T-helper 9 cell (primary cell): Measurements from ENCODE around the gene PCNX3.
"Not testable (repeated sequence)": the region's sequence is repeated elsewhere in the genome, so short reads cannot be mapped to it uniquely, and the experiment has no call there.

Source experiments
- DNase-seq: peaks from one replicate; pipeline ENCODE4 v3.0.0-alpha.2; 2020

The PCNX3 gene

DNA sequence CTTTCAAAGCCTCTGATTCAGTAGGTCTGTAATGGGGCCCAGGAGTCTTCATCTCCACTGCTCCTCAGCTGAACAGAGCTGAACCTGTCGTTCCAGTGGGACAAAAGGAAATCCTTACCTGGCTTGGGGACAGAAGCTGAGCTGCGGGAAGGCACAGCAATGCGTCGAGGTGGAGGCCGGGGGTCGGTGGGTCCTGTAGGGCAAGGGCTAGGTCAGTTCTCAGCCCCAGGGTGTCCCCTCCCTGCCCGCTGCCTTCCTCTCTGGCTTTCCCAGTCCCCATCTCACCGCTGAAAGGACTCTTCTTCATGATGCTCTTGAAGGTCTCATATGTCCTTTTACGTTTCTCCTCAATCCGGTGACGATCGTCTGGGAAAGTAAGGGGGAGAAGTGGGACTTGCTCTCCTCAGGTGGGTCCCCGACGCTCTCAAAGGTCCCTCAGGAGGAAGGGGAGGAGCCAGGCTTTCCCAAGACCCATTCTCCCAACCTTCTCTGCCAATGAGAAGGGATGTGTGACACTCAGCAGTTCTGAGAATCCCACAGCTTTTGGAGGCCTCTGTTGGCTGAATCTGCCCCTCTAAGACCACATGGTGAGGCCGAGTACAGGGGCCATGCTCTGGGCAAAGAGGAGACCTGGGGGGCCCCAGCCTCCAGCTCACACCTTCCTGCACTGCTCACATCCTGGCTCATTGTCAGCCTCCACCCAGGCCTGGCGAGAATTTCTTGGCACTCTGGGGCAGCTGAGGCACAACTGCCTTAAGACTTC lies 40.2 kb downstream of the PCNX3 start:
- no peak for DNase-seq

DNA sequence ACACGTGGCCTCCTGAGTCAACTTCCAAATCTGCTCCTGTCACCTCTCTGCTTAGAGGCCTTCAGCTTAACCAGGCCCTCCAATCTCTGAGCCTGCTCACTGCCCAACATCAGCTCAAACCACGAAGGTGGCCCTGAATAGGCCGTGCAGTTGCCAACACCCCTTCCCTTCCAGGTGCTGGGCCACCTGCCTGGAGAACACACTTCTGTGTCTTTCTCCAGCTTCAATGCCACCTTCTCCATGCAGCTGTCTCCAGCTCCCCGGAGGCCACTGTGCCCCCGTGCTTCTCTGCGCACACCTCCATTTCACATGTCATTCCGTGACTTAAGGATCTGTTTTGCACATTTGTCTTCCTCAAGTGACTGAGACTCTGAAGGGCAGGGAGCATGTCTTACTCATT lies 41.9 kb downstream of the PCNX3 start:
- DNase-seq, result no peak

DNA sequence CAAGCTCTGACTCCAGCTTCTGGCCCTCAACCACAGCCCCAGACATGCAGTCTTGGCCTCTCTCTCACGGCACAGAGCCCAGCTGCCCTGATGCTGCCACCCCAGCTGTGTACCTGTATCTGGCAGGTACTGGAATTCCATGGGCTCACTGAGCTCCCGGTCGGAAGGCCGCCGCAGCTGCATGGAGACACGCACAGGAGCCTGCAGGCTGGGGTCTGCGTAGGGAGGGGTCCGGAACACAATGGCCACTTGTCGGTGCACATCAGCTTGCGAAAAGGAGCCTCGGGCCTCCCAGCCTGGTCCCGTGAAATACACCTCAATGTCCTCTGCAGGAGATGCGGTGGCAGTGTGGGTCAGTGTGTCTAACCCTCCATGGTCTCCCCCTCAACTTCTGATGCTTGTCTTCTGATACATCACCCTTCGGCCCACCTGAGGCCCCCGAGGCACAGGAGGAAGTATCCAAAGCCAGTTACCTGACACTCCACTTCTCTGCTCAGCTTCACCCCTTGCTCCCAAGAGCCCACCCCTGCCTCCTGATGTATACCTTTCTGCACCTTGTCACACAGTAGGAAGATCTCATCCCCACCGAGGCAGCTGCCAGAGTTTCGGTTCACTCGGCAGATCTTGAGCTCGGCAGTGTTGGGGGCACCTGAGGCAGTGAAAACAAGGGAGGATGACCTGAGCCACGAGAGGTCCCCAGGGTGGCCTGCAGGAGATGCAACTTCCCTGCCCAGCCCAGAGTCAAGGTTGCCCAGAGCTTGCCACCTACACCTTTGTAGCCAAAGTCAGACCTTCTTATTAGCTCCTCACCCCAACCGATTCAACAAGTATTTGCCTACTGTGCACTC lies 42.8 kb downstream of the PCNX3 start:
- no peak for DNase-seq

DNA sequence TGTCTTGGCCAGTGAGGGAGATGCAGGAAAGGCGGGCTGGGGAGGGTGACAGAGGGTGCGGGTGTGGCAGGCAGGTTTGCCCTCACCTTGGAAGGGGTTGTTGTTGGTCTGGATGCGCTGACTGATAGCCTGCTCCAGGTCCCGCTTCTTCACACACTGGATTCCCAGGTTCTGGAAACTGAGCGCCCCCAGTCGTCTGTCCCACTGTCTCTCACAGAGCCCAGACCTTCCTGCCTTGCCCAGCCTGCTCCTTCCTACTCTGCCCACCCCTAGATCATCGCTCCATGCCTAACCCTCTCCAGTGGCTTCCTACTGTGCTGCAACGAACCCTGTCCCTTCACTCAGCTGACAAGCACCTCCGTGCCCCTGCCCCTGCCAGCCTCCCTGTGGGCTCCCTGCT lies 44.5 kb downstream of the PCNX3 start:
- no peak for DNase-seq

DNA sequence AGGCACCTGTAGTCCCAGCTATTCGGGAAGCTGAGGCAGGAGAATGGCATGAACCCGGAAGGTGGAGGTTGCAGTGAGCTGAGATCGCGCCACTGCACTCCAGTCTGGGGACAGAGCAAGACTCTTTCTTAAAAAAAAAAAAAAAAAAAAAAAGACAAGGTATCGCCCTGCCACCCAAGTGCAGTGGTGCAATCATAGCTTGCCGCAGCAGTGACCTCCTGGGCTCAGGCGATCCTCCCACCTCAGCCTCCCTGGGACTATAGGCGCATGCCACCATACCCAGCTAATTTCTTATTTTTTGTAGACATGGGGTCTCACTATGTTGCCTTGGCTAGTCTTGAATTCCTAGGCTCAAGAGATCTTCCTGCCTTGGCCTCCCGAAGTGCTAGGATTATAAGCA lies 45.3 kb downstream of the PCNX3 start:
- DNase-seq, result not testable (repeated sequence)

DNA sequence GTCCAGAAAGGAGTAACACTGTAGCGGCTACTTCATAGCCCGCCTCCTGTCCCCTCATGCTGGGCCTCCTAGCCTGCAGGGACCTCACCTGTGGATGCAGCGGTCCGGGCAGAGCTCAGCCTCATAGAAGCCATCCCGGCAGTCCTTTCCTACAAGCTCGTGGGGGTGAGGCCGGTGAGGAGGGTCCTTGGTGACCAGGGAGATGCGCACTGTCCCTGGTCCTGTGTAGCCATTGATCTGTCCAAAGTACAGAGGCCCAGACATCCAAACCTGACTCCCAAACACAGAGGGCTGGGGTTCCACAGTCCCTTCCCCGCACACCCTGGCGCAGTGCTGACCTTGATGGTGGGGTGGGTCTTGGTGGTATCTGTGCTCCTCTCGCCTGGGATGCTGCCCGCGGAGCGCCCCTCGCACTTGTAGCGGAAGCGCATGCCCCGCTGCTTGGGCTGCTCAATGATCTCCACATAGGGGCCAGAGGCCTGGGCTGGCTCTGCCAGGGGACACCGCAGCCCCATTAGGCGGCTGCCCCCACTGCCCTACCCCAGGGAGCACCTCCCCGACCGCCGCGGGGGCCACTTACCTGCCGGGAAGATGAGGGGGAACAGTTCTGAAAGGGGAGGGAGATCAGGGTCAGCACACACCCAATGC lies 46.1 kb downstream of the PCNX3 start:
- no peak for DNase-seq

DNA sequence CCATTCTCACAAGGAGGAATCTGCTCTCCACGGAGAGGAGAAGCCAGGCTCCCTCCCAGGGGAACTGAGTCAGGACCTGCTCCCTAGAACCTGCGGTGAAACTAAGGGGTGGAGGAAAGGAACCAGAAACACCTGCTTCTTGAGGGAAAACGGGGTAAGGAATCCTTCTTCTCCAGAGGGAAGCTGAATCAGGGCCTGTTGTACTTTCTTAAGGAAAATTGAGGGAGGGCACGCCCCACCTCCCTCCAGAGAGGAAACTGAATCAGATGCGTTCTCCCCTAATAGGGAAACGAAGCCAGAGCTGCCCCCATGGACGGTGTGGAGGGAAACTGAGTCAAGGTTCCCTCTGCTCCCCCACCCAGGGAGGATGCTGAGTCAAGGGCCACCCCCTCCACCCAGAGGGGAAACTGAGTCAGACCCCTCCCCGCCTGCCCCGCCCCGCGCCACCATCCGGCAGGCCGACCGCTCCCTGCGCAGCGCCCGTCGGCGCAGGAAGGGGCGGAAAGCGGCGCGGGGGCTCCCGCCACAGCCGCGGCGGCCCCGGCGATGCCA lies 46.7 kb downstream of the PCNX3 start:
- DNase-seq, result no peak

DNA sequence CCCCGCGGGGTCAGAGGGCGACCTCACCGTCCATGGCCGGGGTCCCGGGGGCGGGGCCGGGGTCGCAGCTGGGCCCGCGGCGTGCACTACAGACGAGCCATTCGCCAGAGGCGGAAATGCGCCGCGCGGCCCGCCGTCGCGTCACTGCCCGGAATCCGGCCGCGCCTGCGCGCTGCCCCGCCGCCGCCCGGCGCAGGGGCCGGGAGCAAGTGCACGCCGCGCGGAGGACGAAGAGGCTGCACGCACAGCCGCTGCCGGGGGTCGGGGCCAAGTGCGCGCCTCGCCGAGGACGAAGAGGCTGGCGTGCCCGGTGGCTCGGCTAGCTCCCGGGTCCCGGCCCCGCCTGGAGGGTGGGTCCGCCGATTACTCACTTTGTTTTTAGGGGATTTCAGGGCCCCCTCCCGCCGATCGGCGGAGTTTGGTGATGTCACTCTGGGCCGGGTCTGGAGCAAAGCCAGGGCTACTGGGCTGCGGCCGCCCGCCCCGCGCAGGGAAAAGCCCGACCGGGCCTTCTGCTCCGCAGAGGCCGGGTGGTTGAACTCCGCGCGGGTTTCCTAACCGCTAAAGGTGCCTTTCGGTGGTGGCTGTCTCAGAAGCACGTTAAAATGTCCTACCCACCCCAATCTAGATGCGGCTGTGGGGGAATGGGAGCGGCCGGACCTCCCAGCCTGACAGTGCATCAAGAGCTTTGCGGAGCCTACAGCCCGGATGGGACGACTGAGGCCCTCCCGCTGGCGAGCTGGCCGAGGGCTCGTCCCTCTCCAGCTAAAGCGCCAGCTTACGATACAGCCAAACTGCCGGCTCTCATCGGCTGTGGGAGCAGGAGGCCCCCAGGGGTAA lies 47.4 kb downstream of the PCNX3 start, which contains the start of gene RELA:
TSS of gene RELA (minus strand) at position 118 of the 840 bp plus-strand sequence. CDS start at position 34, 84 bp downstream.
- peak; percentile 84 for DNase-seq

DNA sequence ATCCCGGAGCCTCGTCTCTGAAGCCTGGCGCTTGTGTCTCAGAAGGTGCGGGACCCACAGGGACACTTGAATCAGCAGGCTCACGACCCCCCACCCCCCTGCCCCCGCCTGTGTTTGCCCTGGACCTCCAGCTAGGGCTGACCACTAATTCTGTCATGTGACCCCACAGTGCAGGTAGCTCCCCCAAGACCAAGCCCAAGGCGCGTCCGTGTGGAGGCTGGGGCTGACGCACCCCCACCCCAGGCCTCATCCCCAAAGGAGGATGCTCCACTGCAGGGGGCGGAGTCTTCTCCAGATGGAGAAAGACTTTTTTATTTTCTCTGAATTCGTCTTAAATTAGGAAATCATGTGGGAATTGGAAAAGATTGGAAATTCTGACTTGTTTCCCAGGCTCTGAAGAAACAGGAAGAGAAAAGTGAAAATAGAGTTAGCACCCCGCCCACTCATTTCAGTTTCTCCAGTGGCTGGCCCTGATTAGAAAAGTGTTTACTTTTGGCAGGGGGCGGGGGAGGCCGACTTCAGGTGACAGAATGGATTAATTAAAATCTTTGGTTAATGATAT lies 48.1 kb downstream of the PCNX3 start:
- no peak for DNase-seq

DNA sequence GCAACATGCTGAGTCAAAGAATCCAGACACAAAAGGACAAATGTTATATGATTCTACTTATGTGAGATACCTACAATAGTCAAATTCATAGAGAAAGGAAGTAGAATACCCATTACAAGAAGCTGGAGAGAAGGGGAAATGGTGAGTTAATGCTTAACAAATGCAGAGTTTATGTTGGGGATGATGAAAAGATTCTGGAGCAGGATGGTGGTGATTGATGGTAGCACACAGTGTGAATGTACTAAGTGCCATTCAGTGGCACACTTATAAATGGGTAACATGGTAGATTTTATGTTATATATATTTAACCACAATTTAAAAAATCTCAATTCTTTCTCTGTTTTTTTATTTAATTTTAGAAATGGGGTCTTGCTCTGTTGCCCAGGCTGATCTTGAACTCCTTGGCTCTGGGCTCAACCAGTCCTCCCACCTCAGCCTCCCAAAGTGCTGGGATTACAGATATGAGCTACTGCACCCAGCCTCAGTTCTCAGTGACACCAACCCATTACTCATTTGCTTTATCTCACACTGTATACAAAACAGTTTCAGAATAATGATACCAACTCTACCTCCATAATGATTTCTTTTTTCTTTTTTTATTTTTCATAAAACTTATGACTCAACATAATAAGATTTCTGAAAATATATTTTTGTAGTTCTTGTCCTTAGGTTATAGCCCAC lies 56.7 kb downstream of the PCNX3 start:
- DNase-seq, result no peak

DNA sequence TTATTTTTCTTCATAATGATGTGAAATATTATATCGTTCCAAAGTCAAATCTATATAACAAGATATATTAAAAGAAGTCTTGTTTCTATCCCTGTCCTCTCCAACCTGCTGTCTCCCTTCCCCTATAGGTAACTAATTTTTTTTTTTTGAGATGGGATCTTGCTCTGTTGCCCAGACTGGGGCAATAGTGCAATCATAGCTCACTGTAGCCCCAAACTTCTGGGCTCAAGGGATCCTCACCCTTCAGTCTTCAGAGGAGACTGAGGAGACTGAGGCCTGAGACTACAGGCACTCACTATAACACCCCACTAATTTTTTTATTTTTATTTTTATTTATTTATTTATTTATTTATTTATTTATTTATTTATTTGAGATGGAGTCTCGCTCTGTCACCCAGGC lies 57.4 kb downstream of the PCNX3 start:
- DNase-seq, result no peak

DNA sequence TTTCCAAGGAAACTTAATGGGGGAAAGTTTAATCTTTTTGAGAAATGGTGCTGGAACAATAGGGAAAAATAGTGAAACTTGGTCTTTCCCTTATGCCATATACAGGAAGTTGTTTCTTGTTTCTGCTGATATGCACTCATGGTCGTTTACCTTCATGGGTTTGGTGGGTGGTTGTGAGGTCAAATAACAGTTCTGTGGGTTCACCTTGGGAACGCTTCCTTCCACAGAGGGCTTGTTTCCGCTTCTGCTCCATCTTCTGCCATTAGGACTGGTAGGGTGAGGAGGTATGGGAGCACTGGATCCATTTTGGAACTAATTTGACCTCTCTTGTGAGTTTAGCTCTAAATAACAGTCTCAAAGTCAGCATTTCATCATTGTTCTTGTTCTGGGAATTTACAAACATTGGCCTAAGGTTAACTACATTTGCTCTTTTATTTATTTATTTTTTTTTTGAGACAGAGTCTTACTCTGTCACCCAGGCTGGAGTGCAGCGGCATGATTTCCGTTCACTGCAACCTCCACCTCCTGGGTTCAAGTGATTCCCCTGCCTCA lies 64.7 kb downstream of the PCNX3 start:
- DNase-seq, result no peak

DNA sequence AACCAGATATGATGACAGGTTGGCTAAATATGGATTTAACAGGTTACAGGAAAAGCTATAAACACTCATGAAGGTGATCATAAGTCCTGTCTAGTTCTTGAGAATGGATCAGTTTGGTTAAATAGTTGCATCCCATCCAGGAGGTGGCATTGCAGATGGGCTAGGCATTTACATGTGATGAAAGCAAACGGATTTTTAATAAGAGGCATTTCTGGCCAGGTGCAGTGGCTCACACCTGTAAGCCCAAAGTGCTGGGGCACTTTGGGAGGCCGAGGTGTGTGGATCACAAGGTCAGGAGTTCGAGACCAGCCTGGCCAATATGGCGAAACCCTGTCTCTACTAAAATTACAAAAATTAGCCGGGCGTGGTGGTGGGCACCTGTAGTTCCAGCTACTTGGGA lies 67.9 kb downstream of the PCNX3 start:
- not testable (repeated sequence) for DNase-seq

DNA sequence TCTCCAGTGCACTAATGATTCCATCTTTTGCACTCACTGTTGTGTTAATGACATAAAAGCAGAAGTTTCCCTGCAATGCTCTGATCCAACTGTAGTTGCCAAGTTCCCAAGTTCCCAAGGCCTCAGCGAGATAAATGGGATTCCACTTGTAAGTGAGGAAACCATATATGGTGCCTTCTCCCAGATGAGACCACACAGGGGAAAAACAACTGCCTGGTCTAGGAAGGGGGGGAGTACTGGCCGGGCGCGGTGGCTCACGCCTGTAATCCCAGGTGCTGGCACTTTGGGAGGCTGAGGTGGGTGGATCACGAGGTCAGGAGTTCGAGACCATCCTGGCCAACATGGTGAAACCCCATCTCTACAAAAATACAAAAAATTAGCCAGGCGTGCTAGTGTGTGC lies 70.4 kb downstream of the PCNX3 start:
- DNase-seq, result no peak
